ENCODE data around the gene TRIM66.
A peak's percentile ranks its signal among the peaks of the same experiment; 100 is the strongest.

Gene TRIM66

GRCh38 chr11:8614497-8614896 is 68.0 kb downstream of the TRIM66 start:
- no peak for DNase-seq (ENCODE audit: low read depth in 2 of 3, low spot score in 1 of 3)

- no peak for DNase-seq (ENCODE audit: low read depth in 2 of 3, low spot score in 1 of 3)
These were observed 69.4 kb downstream of the TRIM66 start for GRCh38 chr11:8613036-8613435.

- DNase-seq (ENCODE audit: low read depth in 2 of 3, low spot score in 1 of 3), result no peak
These were observed 69.9 kb downstream of the TRIM66 start for GRCh38 chr11:8612522-8612921.

GRCh38 chr11:8610532-8611116 is 71.8 kb downstream of the TRIM66 start:
- no peak for DNase-seq (ENCODE audit: low read depth in 2 of 3, low spot score in 1 of 3)

GRCh38 chr11:8608652-8609051 is 73.8 kb downstream of the TRIM66 start:
- DNase-seq (ENCODE audit: low read depth in 2 of 3, low spot score in 1 of 3), result no peak

GRCh38 chr11:8605971-8606563 is 76.4 kb downstream of the TRIM66 start:
- DNase-seq (ENCODE audit: low read depth in 2 of 3, low spot score in 1 of 3), result no peak

GRCh38 chr11:8604078-8604723 is 78.3 kb downstream of the TRIM66 start:
- DNase-seq (ENCODE audit: low read depth in 2 of 3, low spot score in 1 of 3), result peak in 2 of 3 donors; percentile 8 to 26

GRCh38 chr11:8603696-8604077 is 78.8 kb downstream of the TRIM66 start:
- DNase-seq (ENCODE audit: low read depth in 2 of 3, low spot score in 1 of 3), result no peak

- no peak for DNase-seq (ENCODE audit: low read depth in 2 of 3, low spot score in 1 of 3)
These were observed 80.9 kb downstream of the TRIM66 start for GRCh38 chr11:8601376-8602133.

- no peak for DNase-seq (ENCODE audit: low read depth in 2 of 3, low spot score in 1 of 3)
These were observed 84.0 kb downstream of the TRIM66 start for GRCh38 chr11:8598506-8598905.

GRCh38 chr11:8597182-8597581 is 85.3 kb downstream of the TRIM66 start:
- no peak for DNase-seq (ENCODE audit: low read depth in 2 of 3, low spot score in 1 of 3)

GRCh38 chr11:8596504-8597046 is 85.9 kb downstream of the TRIM66 start:
- no peak for DNase-seq (ENCODE audit: low read depth in 2 of 3, low spot score in 1 of 3)

GRCh38 chr11:8593935-8594909 is 88.2 kb downstream of the TRIM66 start, which contains the start of gene STK33:
STK33 (minus strand) TSS chr11:8594228; CDS start chr11:8474905, 119,323 bp downstream.
- peak in 2 of 3 donors; percentile 5 to 28 for DNase-seq (ENCODE audit: low read depth in 2 of 3, low spot score in 1 of 3)

GRCh38 chr11:8593455-8593854 is 89.0 kb downstream of the TRIM66 start:
- DNase-seq (ENCODE audit: low read depth in 2 of 3, low spot score in 1 of 3), result no peak

GRCh38 chr11:8587915-8588314 is 94.5 kb downstream of the TRIM66 start:
- DNase-seq (ENCODE audit: low read depth in 2 of 3, low spot score in 1 of 3), result no peak

GRCh38 chr11:8586805-8587204 is 95.7 kb downstream of the TRIM66 start:
- DNase-seq (ENCODE audit: low read depth in 2 of 3, low spot score in 1 of 3), result no peak

- no peak for DNase-seq (ENCODE audit: low read depth in 2 of 3, low spot score in 1 of 3)
These were observed 96.3 kb downstream of the TRIM66 start for GRCh38 chr11:8586184-8586583.

GRCh38 chr11:8584511-8584910 is 98.0 kb downstream of the TRIM66 start:
- DNase-seq (ENCODE audit: low read depth in 2 of 3, low spot score in 1 of 3), result no peak

GRCh38 chr11:8584082-8584481 is 98.4 kb downstream of the TRIM66 start:
- DNase-seq (ENCODE audit: low read depth in 2 of 3, low spot score in 1 of 3), result no peak

GRCh38 chr11:8581300-8581699 is 101.2 kb downstream of the TRIM66 start:
- DNase-seq (ENCODE audit: low read depth in 2 of 3, low spot score in 1 of 3), result no peak
